SH-SY5Y (cell line): Measurements from ENCODE around the gene LGI4.

Experiments
- GATA2 ChIP-seq: IDR thresholded peaks from 2 replicates; pipeline ENCODE4 v1.6.1; 2011; ENCODE audit warnings: mild to moderate bottlenecking, low read depth, low read length
- GATA3 ChIP-seq: IDR thresholded peaks from 2 replicates; pipeline ENCODE4 v1.6.1; 2011; ENCODE audit warnings: low read depth, mild to moderate bottlenecking, low read length, moderate library complexity

DNA sequence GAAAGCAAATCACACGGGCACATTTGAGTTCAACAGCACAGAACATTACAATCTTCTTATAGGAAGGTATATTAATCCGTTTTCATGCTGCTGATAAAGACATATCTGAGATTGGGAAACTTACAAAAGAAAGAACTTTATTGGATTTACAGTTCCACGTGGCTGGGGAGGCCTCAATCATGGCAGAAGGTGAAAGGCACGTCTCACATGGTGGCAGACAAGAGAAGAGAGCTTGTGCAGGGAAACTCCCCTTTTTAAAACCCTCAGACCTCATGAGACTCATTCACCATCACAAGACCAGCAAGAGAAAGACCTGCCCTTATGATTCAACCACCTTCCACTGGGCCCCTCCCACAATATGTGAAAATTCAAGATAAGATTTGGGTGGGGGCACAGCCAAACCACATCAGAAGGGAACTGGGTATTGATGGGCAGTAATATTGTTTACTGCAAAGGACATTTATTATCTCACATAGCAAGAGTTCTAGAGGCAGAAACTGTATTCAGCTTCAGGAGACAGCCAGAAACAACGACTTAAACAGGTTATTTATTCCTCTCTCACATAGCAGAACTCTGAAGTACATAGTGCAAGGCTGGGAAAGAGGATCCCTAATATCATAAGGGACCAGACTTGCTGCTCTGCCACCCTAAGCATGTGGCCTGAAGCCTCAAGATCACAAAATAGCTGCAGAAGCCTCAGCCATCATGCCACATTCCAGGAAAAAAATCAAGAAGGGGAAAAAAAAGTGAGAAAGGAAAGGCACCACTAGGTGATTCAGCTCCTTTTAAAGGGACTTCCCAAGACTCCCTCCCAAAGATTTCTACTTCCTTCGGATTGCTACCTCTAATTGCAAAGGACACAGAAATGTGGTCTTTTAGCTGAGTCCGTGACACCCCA is 42.8 kb upstream of the LGI4 start:
- TF ChIP-seq GATA2 (no peak), GATA3 (no peak)
